GM12865 (cell line): ENCODE data around the gene CLCF1.

Experiments
- DNase-seq: peaks from one replicate; pipeline ENCODE4 v3.0.0; 2010; ENCODE audit warnings: low read depth
- H3K4me3 ChIP-seq: 2 replicates; pipeline ENCODE4 v1.5.1; 2011; ENCODE audit warnings: mild to moderate bottlenecking, low read depth, low read length, control low read depth
- CTCF ChIP-seq: IDR thresholded peaks from 2 replicates; pipeline ENCODE4 v1.5.1; 2011; ENCODE audit warnings: low read length, control low read depth, low read depth, inconsistent platforms; ENCODE audit not compliant: insufficient read depth; ENCODE audit errors: missing control alignments

Gene CLCF1

DNA sequence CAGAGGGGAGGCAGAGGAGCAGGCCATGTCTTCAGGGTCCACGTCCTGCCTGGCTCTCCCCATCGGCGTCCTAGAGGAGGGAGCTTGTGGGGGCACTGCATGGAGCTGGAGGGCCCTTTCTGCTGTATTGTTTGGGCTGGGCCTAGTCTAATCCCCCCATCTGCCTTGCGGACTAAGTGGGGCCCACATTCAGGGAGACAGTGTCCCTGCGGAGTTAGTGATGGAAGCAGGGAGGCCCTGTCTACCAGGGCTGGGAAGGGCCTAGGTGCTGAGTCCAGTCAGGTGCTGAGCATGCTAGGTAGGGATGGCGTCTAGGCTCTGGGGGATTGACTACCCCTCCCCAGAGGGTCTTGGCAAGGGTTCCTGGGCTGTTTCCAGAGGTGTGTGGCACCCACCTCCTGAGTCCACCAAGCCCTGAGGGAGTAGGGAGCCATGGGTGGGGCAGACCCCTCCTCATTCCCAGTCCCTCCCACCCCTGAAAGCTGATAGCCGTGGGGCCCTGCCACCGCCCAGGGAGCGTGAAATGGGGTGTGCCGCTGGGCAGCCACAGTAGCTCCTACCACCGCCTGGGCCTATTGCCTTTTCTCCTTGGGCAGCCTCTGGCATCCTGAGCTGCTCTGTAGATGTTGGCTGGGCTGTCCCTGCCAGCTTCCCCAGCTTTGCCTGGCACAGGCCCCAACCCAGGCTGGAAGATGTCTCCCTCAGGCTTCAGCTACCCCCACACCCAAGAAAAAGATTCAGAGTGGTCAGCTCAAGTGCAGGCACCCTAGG lies 18.2 kb downstream of the CLCF1 start:
- H3K4me3 ChIP-seq: no peak overlapping the region

GRCh38 chr11:67354075-67355022 lies 19.0 kb downstream of the CLCF1 start:
- H3K4me3 ChIP-seq: peak overlapping the region; percentile 56
- TF ChIP-seq CTCF: no peak
- DNase-seq: no peak

More for the DNA sequence above, 18.2 kb downstream of the CLCF1 start:
- DNase-seq: no peak
- TF ChIP-seq CTCF: no peak

GRCh38 chr11:67353317-67354074 lies 19.9 kb downstream of the CLCF1 start, which contains the start of gene POLD4:
Gene POLD4 (minus strand): TSS chr11:67353546. CDS start chr11:67353399, 147 bp downstream.
- peak within 1 kb of the TSS; percentile 60 for H3K4me3 ChIP-seq
- TF ChIP-seq CTCF: no peak
- peak; percentile 99 for DNase-seq

DNA sequence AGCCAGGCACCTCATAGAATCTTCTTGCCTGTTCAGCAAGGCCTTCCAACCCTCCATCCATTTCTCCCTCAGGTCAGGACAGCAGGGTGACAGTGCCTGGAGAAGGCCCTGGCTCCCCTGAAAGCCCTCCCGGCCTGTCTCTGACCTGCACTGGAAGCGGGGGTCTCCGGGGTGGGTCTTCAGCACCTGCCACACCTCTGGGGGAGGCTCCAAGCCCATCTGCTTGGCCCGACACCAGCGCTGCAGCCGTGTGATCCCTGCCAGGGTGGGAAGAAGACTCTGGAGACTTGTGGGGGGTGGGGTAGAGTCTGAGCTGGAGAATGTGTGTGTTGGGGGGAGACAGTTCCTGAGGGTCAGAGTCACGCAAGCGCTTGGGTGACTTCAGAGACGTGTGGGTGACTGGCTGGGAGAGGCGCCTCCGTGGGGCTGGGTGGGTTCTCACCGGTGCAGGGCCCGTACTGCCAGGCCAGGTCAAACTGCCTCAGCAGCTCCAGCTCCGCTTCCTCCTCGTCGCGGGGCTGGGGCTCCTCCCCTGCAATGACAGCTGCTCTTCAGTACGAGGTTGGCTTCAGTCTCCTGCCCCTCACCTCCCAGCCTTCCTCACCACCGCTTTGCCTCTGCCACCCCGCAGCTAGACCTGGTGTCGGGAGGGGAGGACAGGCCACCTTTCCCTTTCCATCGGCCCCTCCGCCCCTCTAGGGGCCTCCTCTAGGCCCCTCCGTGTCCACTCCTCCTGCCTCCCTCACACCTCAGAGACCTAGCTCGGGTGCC lies 20.7 kb downstream of the CLCF1 start:
- peak overlapping the region; percentile 60 for H3K4me3 ChIP-seq
- DNase-seq: peak; percentile 84
- no peak for TF ChIP-seq CTCF

- DNase-seq: peak; percentile 90
- peak overlapping the region; percentile 60 for H3K4me3 ChIP-seq
- TF ChIP-seq CTCF: peak; percentile 97
Measured at GRCh38 chr11:67351275-67352005, 22.0 kb downstream of the CLCF1 start.
